GM18861 (cell line): ENCODE results near the gene JAZF1.

Source experiments
- ATAC-seq: cut with Tn5 transposase; IDR thresholded peaks from one replicate; pipeline ENCODE4 v1.9.1; 2021; ENCODE audit not compliant: unreplicated experiment

The JAZF1 gene

DNA sequence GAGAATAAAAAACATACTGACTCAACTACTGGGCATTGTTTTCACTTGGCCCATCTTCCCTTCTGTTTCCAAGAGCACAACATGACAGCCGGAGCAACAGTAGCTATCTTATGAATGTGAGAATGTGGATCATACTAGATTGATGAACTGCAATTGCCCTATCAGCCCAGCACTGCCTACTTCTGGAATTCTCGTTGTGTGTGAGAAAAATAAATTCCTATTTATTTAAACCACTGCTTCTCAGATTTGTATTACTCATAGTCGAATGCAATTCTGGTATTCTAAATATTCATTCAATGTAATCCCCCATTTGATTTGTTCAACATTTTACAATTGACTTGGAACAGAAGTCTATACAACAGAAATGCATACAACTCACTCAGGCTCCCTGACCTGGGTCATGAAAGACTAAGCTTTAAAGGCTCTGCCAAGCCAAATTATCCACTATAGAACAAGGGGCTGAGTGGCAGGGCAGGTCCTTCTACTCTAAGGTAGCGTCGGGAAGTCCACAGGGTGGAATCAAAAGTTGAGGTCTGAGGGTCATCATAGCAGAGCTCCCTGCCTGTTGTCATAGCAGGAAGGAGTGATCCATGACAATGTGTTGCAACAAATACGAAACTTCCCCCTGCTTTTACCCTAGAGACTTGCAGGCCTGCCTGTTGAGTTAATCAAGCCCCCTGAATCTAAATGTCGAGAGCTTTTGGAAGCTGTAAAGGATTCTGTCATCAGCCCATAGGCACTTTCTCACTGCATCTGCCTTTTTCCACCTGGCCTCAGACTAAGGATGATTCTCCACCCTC, 12.4 kb upstream of the JAZF1 start:
- ATAC-seq = no peak

DNA sequence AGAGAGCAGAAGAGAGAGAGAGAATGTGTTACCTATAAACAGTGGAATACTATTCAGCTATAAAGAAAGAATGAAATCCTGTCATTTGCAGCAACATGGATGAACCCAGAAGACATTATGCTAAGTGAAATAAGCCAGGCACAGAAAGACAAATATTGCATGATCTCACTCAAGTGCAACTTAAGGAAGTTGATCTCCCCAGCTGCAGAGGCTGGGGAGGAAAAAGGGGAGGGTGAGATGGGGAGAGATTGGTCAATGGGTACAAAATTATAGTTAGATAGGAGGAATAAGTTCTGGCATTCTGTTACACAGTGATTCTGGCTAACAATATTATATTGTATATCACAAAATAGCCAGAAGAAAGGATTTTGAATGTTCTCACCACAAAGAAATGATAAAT, 11.2 kb upstream of the JAZF1 start:
- ATAC-seq = no peak

DNA sequence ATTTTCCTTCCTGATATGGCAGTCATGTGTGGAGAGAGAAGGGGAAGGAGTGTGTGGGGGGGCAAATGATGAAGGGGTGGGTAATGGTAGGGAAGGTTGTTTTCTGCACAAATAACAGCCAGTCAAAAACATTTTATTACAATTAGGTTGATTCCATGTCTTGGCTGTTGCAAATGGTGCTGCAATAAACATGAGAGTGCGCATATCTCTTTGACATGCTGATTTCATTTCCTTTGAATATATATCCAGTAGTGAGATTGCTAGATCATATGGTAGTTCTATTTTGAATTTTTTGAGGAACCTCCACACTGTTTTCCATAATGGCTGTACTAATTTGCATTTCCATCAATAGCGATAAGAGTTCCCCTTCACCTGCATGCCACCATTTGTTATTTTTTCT, 10.6 kb upstream of the JAZF1 start:
- no peak for ATAC-seq

DNA sequence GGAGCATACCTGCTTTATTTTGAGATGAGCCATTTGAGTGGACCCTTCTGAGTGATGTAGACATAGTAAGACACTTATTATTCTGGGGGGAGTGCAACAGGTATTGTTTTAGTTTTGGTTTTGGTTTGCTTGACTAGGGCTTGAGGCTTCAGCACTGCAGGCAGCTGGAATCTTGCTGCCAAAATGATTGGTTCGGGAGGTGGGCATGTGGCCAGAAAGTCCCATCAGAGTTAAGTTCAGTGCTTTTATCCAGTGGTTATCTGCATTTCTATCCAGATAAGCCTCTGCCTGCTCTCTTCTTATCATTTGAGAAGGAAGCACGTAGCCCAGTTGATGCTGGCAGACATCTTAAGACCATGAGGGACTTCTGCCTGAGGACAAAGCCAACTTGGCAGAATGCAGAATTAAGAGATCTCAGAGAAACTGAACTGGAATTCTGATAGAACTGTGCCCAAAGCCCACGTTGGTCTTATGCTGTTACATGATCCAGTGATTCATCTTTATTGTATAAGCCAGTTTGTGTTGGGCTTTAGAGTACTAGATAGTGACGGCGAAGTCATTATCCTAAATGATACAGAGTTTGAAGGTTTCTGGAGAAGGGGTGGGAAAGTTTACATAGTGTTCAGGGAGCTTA, 9.6 kb upstream of the JAZF1 start:
- no peak for ATAC-seq

DNA sequence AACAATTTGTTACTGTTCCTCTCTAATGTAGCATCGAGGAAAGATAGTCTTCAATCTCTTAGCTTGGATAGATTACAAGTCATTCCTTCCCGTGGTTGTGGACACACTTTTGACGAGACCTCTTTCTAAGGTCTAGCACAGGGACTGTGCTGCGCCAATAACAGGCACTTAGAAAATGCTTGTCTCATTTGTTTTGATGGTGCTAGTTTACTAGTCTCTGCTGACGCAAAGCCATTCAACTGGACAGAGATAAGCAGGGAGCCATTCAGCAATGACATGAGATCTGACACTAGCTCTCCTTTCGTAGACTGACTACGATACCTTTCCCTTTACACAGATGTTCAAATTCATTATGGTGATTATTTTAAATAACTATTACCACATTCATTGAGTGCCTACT, 6.4 kb upstream of the JAZF1 start:
- no peak for ATAC-seq

DNA sequence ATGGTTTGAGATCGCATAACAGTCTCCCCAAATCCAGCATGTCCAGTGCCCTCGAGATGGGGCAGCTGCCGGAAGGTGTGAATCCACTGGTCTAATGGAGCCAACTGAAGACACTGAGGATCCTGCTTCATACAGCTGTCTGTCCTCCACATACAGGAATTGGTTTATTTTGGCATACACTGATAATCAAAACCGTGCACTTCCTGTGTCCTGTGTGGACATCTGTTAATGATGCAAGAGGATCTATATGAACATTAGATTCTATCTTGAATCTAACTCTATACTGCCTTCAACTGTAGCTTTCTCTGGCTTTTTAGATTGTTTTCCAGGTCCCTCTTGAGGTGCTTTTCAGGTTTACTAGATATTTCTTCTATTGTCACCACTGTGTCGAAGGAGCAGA, 3.0 kb upstream of the JAZF1 start:
- no peak for ATAC-seq

DNA sequence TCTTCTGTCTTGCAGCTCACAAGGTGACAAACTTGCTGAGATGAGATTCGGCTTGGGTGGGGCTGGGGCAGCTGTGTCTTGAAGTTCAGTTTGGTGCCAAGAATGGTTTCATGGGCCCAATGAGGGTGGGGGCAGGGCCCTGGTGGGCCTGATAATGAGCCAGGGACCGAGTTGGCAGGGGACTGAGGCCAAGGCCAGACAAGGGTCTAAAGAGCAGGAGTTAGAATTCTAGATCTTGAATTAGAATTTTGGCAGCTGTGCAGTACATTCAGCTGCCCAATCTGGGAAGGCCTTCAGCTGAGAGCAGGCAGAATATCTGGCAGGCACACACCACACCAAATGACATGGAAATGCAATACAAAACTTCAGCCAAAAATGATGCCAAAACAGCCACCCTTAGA, 1.5 kb upstream of the JAZF1 start:
- no peak for ATAC-seq

DNA sequence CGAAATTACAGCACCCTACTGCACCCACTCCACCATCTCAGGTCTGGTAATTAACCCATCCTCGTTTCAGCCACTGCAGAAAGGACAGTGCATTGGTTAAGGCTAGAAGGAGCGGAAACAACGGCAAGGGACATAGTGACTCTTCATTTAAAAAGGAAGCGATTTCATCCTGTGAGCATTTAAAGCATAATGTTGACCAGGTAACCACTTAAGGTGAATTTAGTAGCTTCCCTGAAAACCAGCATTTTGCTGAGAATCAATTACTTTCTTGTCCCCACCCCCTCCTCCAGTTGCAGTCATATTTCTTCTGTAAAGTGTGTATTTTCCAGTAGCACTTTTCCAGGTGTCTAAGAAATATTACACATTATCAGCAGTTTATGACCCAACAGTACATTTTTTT, 821 bp upstream of the JAZF1 start:
- ATAC-seq = no peak

DNA sequence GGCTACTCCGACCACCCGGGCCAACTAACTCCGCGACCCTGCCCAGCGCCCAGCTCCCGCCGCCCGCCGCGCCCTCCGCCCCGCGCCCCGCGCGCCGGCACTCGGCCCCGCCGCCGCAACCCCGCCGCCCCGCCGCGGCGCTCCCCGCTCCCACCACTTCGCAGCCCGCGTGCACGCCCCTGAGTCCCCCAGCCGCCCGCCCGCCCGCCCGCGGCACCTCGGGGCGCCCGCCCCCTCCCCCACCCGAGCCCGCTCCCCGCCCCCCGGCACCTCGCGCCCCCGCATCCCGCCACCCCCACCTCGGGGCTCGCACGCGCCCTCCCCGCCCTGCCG, 598 bp downstream of the JAZF1 start:
- ATAC-seq = no peak

DNA sequence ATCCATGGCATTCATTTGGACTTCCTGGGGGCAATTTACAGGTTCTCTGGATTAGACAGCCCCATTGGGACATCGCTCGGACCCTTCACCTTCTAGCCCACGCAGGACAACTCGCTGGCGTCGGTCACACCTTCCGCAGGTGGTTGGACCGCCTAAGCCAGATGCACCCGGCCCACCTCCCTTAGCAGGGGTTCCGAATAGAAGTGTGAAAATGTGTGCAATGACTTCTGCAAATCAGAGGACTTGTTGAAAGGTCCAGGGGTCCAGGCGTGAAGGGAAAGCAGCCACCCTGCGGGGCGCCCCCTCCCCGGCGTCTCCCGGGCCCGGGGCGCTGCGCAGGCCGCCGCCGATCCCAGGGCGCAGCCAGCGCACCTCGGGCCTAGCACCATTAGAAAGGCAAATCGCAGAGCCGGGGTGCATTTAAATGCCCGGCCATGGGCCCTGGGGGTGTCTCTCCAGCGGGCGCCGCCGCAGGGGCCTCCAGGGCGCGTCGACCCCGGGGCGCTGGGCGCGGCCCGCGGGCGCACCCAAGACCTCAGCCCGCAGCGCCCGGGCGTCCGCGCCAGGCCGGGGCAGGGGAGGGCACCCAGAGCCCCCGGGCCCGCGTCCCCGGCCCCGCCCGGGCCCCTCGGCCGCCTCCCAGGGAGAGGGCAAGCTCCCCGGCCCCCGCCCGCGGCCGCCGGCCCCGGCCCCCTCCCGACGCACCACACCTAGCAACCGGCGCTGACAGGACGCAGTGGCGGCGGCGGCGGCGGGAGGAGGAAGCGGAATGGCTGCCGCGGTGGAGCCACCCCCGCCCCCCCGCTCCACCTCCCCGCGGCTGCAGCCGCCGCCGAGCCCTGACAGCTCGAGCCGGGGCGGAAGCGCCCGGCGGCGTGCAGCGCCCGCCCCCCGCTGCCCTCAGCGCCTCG, 1.2 kb downstream of the JAZF1 start:
- peak; percentile 52 for ATAC-seq

DNA sequence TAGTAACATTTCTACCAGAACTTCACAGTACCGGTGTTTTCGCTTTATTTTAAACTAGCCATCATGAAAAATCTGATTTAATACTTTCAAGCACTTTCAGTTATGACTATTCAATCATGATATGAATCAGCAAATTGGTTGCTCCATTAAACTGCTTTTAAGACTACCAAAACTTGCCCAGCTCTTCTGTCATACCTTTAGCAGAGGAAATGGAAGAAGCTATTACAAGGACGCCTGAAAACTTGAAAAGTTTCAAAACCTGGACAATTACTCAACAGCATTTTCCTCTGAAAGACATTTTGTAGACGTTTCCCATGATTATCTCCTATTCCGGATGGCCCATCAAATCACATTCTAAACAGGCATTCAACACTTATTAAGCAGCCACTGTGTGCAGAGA, 2.0 kb downstream of the JAZF1 start:
- ATAC-seq = peak; percentile 30

DNA sequence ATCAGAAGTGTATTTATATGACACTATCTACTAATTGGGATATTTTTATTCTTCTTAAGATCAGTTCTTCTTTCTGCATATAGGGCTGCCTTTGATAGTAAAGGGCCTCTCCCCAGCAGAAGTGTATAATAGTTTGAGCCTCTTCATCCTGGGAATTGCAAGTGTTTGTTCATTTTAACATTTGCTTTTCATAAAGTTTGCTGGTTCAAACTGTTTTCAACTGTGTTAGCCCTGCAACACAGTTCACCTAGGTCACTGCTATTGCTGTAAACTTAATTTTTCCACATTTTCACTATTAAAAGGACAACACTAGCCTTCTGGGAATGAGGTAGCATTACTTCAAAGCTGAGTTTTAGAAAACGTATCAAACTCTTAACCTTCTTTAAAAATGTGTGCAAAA, 2.8 kb downstream of the JAZF1 start:
- no peak for ATAC-seq

DNA sequence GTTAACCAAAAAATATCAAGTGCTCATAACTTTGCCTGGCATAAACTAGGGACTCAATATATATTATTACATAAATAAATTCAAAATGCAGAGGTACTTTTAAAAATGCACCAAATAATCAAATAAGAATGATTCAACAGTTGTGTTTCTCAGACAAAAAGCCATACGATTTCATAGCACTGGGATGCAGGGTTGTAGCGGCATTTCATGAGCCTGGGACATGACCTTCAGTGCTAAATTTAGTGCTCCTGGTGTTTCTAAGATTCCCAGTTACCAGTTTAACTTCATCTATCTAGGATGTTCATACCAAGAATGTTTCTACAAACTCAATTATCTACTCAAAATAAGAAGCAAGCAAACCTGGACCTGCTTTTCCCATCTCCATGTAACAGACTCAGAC, 4.0 kb downstream of the JAZF1 start:
- ATAC-seq = no peak

DNA sequence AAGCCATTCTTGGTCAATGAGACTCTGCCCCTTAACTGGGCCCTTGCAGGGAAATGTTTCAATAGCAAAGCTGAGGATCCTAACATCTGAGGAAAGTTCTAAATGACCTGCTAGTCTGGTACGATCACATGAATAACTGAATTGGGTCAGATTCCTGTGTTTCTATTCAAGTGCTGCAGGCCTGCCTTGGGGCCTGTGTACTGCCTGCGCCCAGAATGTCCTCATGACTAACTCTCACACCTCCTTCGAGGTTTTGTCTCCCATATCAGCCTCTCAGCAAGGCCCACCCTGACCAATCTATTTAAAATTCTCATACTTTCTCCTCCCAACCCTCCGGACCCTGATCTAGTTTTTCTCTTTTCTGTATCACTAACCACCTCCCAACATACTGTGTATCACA, 4.4 kb downstream of the JAZF1 start:
- ATAC-seq = no peak

DNA sequence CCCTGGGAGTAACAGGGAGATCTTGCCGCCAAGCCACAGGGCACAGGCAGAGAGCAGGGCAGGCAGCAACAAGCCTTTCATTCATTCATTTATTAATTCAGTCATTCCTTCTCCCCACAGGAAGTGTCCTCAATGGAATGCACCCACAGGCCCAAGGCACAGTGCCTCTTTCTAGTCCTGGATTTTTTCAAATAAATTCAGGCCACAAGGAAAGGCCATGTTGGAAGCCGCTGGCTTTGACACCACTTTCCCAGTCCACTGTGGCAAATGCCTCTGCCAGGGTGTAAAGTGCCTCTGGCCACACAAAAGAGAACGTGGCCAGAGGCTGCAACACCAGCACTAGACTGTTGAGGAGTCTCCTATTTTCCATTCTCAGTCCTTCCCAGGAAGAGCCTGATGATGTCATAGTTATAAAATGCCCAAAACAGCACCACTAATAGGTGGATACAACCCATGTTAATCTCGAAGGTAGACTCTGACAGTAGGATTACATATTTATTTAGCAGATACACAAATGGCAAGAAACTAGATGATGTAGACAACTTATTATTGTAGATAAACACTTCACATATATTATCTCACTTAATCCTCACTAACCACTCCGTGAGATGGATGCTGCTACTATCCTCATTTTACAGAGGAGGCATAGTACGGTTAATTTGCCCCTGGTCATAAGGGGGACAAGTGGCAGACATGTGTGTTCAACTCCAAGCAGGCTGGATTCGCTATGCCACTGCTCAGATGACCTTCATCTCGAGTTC, 5.5 kb downstream of the JAZF1 start:
- no peak for ATAC-seq

DNA sequence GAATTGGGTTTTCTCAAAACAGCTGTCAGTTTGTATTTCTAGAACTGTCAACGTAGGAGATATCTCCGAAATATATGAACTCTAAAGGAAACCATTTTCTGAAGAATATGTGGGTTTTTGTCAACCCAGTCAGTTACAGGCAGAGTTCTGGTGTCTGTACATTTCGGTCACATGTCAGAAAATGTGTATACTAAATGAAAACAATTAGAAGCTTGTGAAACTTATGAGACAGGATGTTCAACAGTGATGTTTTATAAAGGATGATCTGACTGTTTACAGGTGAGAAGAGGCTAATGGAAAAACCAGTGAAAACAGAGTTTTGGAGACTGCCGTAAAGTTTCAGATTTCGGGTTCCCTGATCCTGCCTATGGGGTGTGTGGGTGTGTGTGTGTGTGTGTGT, 6.2 kb downstream of the JAZF1 start:
- no peak for ATAC-seq

DNA sequence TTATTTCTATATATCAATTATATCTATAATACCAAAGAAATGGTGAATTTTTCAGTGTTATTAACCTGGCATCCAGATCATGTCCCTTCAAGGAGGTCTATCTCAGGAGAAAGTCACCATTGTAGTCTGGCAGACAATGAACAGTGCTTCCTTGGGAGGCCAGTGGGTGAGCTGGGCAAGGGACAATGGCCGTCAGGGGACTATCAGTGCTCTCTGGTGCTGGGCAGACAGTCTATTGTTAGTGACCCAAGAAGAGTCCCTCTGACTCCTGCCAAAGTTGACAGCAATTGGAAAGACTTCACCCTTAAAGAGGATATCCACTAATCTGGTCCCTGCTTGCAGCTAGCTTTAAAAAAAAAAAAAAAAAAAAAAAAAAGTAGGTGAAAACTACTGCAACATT, 7.1 kb downstream of the JAZF1 start:
- ATAC-seq = no peak

DNA sequence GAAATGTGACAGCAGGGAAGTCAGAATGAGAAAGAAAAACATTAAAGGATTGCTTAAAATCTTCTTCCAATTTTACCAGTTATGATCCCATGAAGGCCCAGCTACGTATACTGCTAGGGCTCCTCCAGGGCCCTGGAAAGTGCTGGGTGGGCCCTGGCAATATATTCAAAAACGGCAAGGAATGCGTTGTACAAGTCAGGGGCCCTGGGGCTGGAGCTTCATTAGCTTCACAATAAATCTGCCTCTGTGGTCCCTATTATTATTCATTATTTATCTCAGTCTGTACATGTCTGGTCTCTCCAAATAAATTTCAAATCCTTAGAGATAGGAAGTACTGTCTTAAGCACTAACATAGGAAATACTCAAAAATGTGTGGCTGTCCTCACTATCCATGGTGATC, 7.6 kb downstream of the JAZF1 start:
- no peak for ATAC-seq

DNA sequence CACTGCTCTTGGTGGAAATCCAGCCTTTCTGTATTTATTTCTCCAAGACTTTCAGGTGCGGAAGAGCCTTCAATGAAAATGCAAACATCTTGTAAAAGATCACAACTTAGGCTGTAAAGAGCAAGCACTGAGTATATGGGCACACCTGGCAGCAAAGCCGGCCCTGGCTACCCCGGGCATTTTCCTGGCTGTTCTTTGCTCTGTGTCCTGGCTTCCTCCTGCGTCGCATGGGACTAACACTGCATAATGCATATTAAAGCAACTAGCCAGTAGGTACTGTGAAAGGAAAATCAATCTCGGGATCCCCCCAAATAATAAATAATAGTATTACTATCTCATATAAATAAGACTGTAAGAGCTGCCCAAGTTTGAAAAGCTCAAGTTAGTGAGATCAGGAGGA, 9.9 kb downstream of the JAZF1 start:
- ATAC-seq = no peak

DNA sequence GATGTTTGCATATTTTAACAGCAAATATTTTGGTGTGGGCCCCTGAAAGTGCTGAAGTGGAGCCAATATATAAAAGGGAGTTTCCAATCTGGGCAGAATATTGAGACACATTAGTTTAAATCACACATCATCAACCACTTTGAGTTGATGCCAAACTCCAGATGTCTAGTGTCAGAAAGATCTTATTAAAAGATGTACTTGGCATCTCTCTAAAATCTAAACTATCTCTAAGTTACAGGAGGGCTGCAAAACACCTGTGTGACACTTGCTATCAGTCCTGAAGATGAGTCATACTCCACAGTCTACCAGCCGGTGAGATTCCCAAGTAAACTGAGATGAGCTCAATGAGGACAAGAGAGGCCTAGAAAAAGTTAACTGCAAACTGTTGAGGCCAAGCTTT, 11.4 kb downstream of the JAZF1 start:
- ATAC-seq = no peak

DNA sequence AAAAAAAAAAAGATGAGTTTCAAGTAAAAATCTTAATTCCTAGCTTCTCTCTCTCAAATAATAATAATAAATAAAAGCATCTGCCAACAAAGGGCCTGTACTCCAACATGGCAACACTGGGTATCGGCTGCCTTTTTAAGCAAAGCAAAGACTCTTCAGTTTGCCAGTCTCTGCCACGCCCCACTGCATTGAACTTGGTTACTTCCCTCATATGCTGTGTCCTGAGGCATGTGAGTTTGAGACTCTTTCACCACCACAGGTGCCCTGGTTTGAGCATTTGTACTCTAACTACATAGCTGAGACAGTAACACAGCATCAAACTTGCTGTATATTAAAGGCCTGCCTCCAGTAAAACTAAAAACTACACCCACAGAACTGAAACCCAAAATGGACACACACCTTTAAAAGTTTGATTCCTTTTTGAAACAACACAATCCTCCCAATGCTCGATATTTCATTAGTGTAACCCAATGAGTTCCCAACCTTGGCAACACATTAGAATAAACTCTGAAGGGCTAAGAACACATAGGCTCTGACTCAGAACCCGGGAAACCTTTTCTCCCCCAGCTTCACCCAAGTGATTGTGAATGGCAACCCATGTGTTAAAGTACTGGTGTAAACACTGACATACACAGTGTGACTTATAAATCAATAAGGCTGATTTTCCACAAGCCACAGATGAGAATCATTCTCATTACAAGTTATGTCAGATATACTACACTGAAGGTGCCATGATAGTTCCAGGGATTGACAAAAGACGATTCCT, 12.0 kb downstream of the JAZF1 start:
- no peak for ATAC-seq
